H1 (cell line): Measurements from ENCODE around the gene PANX2.

Experiments used
- CEBPB ChIP-seq: IDR thresholded peaks from 2 replicates; pipeline ENCODE4 v1.6.1; 2012; ENCODE audit warnings: low read depth, low read length
- CHD2 ChIP-seq: IDR thresholded peaks from 2 replicates; pipeline ENCODE4 v1.6.1; 2012; ENCODE audit warnings: low read length, improper control_type of control experiment
- HDAC2 ChIP-seq, 2 experiments: fragments of 300-600 bp in 1 of 2; sonication (generic) in 1 of 2; IDR thresholded peaks; 2 replicates each; pipeline ENCODE4 v1.6.1; 2011 to 2012; ENCODE audit warnings: low read depth in 2 of 2, low read length in 2 of 2, mild to moderate bottlenecking in 2 of 2, moderate library complexity in 2 of 2, borderline replicate concordance in 1 of 2, inconsistent platforms in 1 of 2
- RAD21 ChIP-seq, 2 experiments: IDR thresholded peaks in 1 of 2; conservative IDR thresholded peaks in 1 of 2; 2 replicates each; pipeline ENCODE4 v1.6.1; 2011; ENCODE audit warnings: low read depth in 2 of 2, low read length in 2 of 2, improper control_type of control experiment in 1 of 2, inconsistent platforms in 1 of 2, mild to moderate bottlenecking in 1 of 2, moderate library complexity in 1 of 2
- RFX5 ChIP-seq: IDR thresholded peaks from 2 replicates; pipeline ENCODE4 v1.6.1; 2011; ENCODE audit warnings: low read depth, low read length, improper control_type of control experiment, borderline replicate concordance
- TF ChIP-seq, protein P1 (sequence below), 3 experiments: IDR thresholded peaks; 1 replicate in 2 of 3; 2 replicates in 1 of 3; pipeline versions ENCODE4 v1.5.1 to v1.6.1; 2011; ENCODE audit warnings: low read length in 3 of 3, mild to moderate bottlenecking in 3 of 3, inconsistent platforms in 2 of 3, low read depth in 1 of 3, moderate library complexity in 1 of 3; ENCODE audit not compliant: insufficient read depth in 1 of 3; ENCODE audit errors: control extremely low read depth in 1 of 3

DNA sequence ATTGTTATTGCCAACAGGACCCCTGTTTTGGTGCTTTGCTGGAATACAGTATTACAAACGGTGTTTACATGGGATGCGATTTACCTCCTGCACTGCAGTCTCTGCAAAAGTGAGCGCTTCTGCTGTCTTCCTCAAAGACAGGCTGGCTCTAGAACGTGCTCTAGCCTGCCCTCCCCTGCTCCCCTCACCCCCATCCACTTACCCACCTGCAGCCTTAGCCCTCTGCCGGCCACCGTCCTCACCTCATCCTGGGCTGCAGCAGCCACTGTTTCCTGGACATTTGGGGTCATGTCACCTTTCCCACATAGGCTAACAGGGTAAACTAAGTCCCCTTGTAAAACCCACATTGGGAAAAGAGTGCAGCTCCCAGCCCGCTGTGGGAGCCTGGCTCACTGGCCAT lies 9.6 kb upstream of the PANX2 start:
- TF ChIP-seq RFX5 = no peak
- TF ChIP-seq, protein P1, sequence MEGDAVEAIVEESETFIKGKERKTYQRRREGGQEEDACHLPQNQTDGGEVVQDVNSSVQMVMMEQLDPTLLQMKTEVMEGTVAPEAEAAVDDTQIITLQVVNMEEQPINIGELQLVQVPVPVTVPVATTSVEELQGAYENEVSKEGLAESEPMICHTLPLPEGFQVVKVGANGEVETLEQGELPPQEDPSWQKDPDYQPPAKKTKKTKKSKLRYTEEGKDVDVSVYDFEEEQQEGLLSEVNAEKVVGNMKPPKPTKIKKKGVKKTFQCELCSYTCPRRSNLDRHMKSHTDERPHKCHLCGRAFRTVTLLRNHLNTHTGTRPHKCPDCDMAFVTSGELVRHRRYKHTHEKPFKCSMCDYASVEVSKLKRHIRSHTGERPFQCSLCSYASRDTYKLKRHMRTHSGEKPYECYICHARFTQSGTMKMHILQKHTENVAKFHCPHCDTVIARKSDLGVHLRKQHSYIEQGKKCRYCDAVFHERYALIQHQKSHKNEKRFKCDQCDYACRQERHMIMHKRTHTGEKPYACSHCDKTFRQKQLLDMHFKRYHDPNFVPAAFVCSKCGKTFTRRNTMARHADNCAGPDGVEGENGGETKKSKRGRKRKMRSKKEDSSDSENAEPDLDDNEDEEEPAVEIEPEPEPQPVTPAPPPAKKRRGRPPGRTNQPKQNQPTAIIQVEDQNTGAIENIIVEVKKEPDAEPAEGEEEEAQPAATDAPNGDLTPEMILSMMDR (IDR thresholded peaks at IDR 0.05; ENCODE audit: control extremely low read depth in 1 of 3, insufficient read depth in 1 of 3, low read depth in 1 of 3, low read length in 3 of 3) = peak in 1 of 3 experiments; percentile 19; a peak in 1 of 4 replicates
- TF ChIP-seq CEBPB = no peak
- no peak for TF ChIP-seq RAD21 (IDR thresholded peaks at IDR 0.05 in 1 of 2, conservative IDR thresholded peaks at IDR 0.05 in 1 of 2; ENCODE audit: low read depth in 2 of 2, low read length in 2 of 2)
- no peak for TF ChIP-seq CHD2
- TF ChIP-seq HDAC2 (IDR thresholded peaks at IDR 0.05; ENCODE audit: borderline replicate concordance in 1 of 2, low read depth in 2 of 2, low read length in 2 of 2) = no peak
